MM.1S (cell line): ENCODE data around the gene KIAA0040.

ENCODE experiments used
- DNase-seq: peaks from one replicate; pipeline ENCODE4 v3.0.0-alpha.2; 2015
- H2AFZ ChIP-seq: fragments of 300-600 bp; sonication (generic); 2 replicates; pipeline ENCODE4 v1.6.0; 2016; ENCODE audit warnings: antibody characterized with exemption, low read length
- H3F3A ChIP-seq: fragments of 300-600 bp; sonication (generic); 2 replicates; pipeline ENCODE4 v1.6.1; 2016; ENCODE audit warnings: mild to moderate bottlenecking, antibody characterized with exemption, low read length, moderate library complexity, mixed read lengths; ENCODE audit not compliant: insufficient read depth
- H3K27ac ChIP-seq: fragments of 300-600 bp; sonication (generic); 2 replicates; pipeline ENCODE4 v1.5.1; 2016; ENCODE audit warnings: mild to moderate bottlenecking, low read length
- H3K27me3 ChIP-seq: fragments of 300-600 bp; sonication (generic); replicated peaks from 2 replicates; pipeline ENCODE4 v1.6.0; 2016; ENCODE audit warnings: low read length; ENCODE audit not compliant: insufficient read depth
- H3K36me3 ChIP-seq: fragments of 300-600 bp; sonication (generic); replicated peaks from 2 replicates; pipeline ENCODE4 v1.6.1; 2016; ENCODE audit warnings: mild to moderate bottlenecking, low read length, mixed read lengths; ENCODE audit not compliant: insufficient read depth
- H3K4me1 ChIP-seq: fragments of 300-600 bp; sonication (generic); 2 replicates; pipeline ENCODE4 v1.6.1; 2016; ENCODE audit warnings: low read length, mixed read lengths
- H3K4me2 ChIP-seq: fragments of 300-600 bp; sonication (generic); 2 replicates; pipeline ENCODE4 v1.6.0; 2016; ENCODE audit warnings: low read depth, low read length
- H3K4me3 ChIP-seq: fragments of 300-600 bp; sonication (generic); 2 replicates; pipeline ENCODE4 v1.5.1; 2016; ENCODE audit warnings: low read length, mixed read lengths
- H3K79me2 ChIP-seq: fragments of 300-600 bp; sonication (generic); 2 replicates; pipeline ENCODE4 v1.6.1; 2016; ENCODE audit warnings: mixed run types, low read length, mixed read lengths
- H3K9ac ChIP-seq: fragments of 300-600 bp; sonication (generic); 2 replicates; pipeline ENCODE4 v1.6.1; 2016; ENCODE audit warnings: low read length, mixed read lengths
- H3K9me2 ChIP-seq: fragments of 300-600 bp; sonication (generic); replicated peaks from 2 replicates; pipeline ENCODE4 v1.6.1; 2016; ENCODE audit warnings: mild to moderate bottlenecking, low read length, mixed read lengths; ENCODE audit not compliant: insufficient read depth
- H3K9me3 ChIP-seq: fragments of 300-600 bp; sonication (generic); replicated peaks from 2 replicates; pipeline ENCODE4 v1.6.1; 2016; ENCODE audit warnings: mild to moderate bottlenecking, low read length, mixed read lengths; ENCODE audit not compliant: insufficient read depth
- H4K20me1 ChIP-seq: fragments of 300-600 bp; sonication (generic); 2 replicates; pipeline ENCODE4 v1.6.1; 2016; ENCODE audit warnings: mild to moderate bottlenecking, low read length, moderate library complexity, mixed read lengths; ENCODE audit not compliant: insufficient read depth
- CTCF ChIP-seq: fragments of 300-600 bp; sonication (generic); IDR thresholded peaks from 2 replicates; pipeline ENCODE4 v1.5.1; 2016; ENCODE audit warnings: antibody characterized with exemption, low read length, mixed read lengths
- EZH2 ChIP-seq: fragments of 300-600 bp; sonication (generic); optimal IDR thresholded peaks from 2 replicates; pipeline ENCODE3; 2017; ENCODE audit warnings: low read depth, mild to moderate bottlenecking, antibody characterized with exemption, low read length, mixed read lengths
- EZH2phosphoT487 ChIP-seq: fragments of 300-600 bp; sonication (generic); IDR thresholded peaks from 2 replicates; pipeline ENCODE4 v1.6.1; 2018; ENCODE audit warnings: antibody characterized with exemption, low read length

Gene KIAA0040

GRCh38 chr1:175150596-175151319 lies 41.8 kb downstream of the KIAA0040 start:
- no peak overlapping the region for H3K4me2 ChIP-seq

GRCh38 chr1:175148068-175148467 lies 44.5 kb downstream of the KIAA0040 start:
- H3K27ac ChIP-seq, result no peak overlapping the region
- no peaks in the 10 kb centered on the region for H3K9me2 ChIP-seq
- H3K4me2 ChIP-seq, result no peak overlapping the region
- no peaks in the 10 kb centered on the region for H3K27me3 ChIP-seq
- TF ChIP-seq EZH2phosphoT487 (no peak), EZH2 (no peak), CTCF (no peak)
- H3K79me2 ChIP-seq, result no peaks in the 10 kb centered on the region
- H3F3A ChIP-seq, result no peaks in the 10 kb centered on the region
- no peak overlapping the region for H3K4me3 ChIP-seq
- H2AFZ ChIP-seq, result no peak overlapping the region
- DNase-seq, result no peak
- no peaks in the 10 kb centered on the region for H4K20me1 ChIP-seq
- H3K9ac ChIP-seq, result no peak overlapping the region
- no peaks in the 10 kb centered on the region for H3K4me1 ChIP-seq
- H3K36me3 ChIP-seq, result no peaks in the 10 kb centered on the region
- no peaks in the 10 kb centered on the region for H3K9me3 ChIP-seq

More at GRCh38 chr1:175150596-175151319, 41.8 kb downstream of the KIAA0040 start:
- H3K9ac ChIP-seq, result no peak overlapping the region
- no peaks in the 10 kb centered on the region for H4K20me1 ChIP-seq
- no peak overlapping the region for H3K4me3 ChIP-seq
- no peaks in the 10 kb centered on the region for H3K79me2 ChIP-seq
- no peak overlapping the region for H3K27ac ChIP-seq
- TF ChIP-seq EZH2, result no peak
- peaks cover 18% of the 10 kb centered on the region for H3K4me1 ChIP-seq
- H2AFZ ChIP-seq, result no peak overlapping the region
- H3K9me3 ChIP-seq, result no peaks in the 10 kb centered on the region
- H3K9me2 ChIP-seq, result no peaks in the 10 kb centered on the region
- no peaks in the 10 kb centered on the region for H3K36me3 ChIP-seq
- no peak for DNase-seq
- H3F3A ChIP-seq, result peaks cover 12% of the 10 kb centered on the region
- no peaks in the 10 kb centered on the region for H3K27me3 ChIP-seq

- no peak overlapping the region for H3K27ac ChIP-seq
- H3F3A ChIP-seq, result no peaks in the 10 kb centered on the region
- no peak overlapping the region for H3K4me2 ChIP-seq
- no peak overlapping the region for H3K9ac ChIP-seq
- no peaks in the 10 kb centered on the region for H3K9me3 ChIP-seq
- H3K4me1 ChIP-seq, result peaks cover 4% of the 10 kb centered on the region; the same call in 1 of the 2 replicates
- no peaks in the 10 kb centered on the region for H3K79me2 ChIP-seq
- H4K20me1 ChIP-seq, result no peaks in the 10 kb centered on the region
- H2AFZ ChIP-seq, result no peak overlapping the region
- H3K4me3 ChIP-seq, result no peak overlapping the region
- no peaks in the 10 kb centered on the region for H3K9me2 ChIP-seq
- no peak for DNase-seq
- no peak for TF ChIP-seq CTCF
- no peak for TF ChIP-seq EZH2
- TF ChIP-seq EZH2phosphoT487, result no peak
- H3K27me3 ChIP-seq, result no peaks in the 10 kb centered on the region
- H3K36me3 ChIP-seq, result no peaks in the 10 kb centered on the region
These were observed 45.0 kb downstream of the KIAA0040 start for GRCh38 chr1:175147569-175147968.

GRCh38 chr1:175146529-175147213 lies 45.9 kb downstream of the KIAA0040 start:
- Histone ChIP-seq H3K4me1 (peaks cover 9% of the 10 kb centered on the region), H3K9me3 (no peaks in the 10 kb centered on the region), H3F3A (peaks cover 7% of the 10 kb centered on the region), H2AFZ (0 out of 2 replicates have a peak overlapping the region, but pooled peaks have one; percentile 6), H3K36me3 (no peaks in the 10 kb centered on the region), H3K27me3 (no peaks in the 10 kb centered on the region), H3K9ac (no peak overlapping the region), H3K9me2 (no peaks in the 10 kb centered on the region), H3K4me2 (peak overlapping the region; percentile 21; the same call in 1 of the 2 replicates), H3K4me3 (no peak overlapping the region), H3K27ac (no peak overlapping the region), H3K79me2 (no peaks in the 10 kb centered on the region), H4K20me1 (no peaks in the 10 kb centered on the region)
- no peak for TF ChIP-seq EZH2
- TF ChIP-seq EZH2phosphoT487, result no peak
- peak; percentile 98 for TF ChIP-seq CTCF
- peak; percentile 76 for DNase-seq
